Measurements from ENCODE around the gene CSNK1A1. TPM values are rescaled to one million over a fixed set of nuclear protein-coding genes. Genes with fewer than 3 reads are reported as not detected.

CSNK1A1 gene
- polyA plus RNA-seq, 1 donor from 2014 or later = 217 TPM

GRCh38 chr5:149575131-149575530 lies 23.9 kb upstream of the CSNK1A1 start:
- H3K27ac ChIP-seq (ENCODE audit: low read length) = no peak overlapping the region
- H3K4me3 ChIP-seq (ENCODE audit: low read length) = no peak overlapping the region
- no peaks in the 10 kb centered on the region for H3K79me2 ChIP-seq (replicated peaks; ENCODE audit: insufficient read depth, low read length)
- H3K9me2 ChIP-seq (ENCODE audit: insufficient read depth, low read length) = no peaks in the 10 kb centered on the region
- no peaks in the 10 kb centered on the region for H3K36me3 ChIP-seq (ENCODE audit: insufficient read depth, low read length)
- no peak for TF ChIP-seq SMC3 (conservative IDR thresholded peaks at IDR 0.05; ENCODE audit: poor library complexity)
- no peak for TF ChIP-seq EP300 (conservative IDR thresholded peaks at IDR 0.05; ENCODE audit: poor library complexity, severe bottlenecking)
- no peak for TF ChIP-seq RAD21 (conservative IDR thresholded peaks at IDR 0.05)
- TF ChIP-seq REST (IDR thresholded peaks at IDR 0.05; ENCODE audit: borderline replicate concordance) = no peak
- TF ChIP-seq EZH2 (IDR thresholded peaks at IDR 0.05; ENCODE audit: borderline replicate concordance, insufficient read depth, low read length, poor library complexity, severe bottlenecking) = no peak
- no peak for TF ChIP-seq MXI1 (conservative IDR thresholded peaks at IDR 0.05; ENCODE audit: poor library complexity, severe bottlenecking)
- no peak for TF ChIP-seq TAF1 (IDR thresholded peaks at IDR 0.05; ENCODE audit: low read depth)
- TF ChIP-seq POLR2AphosphoS5 (IDR thresholded peaks at IDR 0.05) = no peak
- no peaks in the 10 kb centered on the region for H3K27me3 ChIP-seq (ENCODE audit: insufficient read depth, low read depth, low read length)
- no peak overlapping the region for H3K9ac ChIP-seq (ENCODE audit: low read length)
- H3K9me3 ChIP-seq (ENCODE audit: low read length) = no peaks in the 10 kb centered on the region
- H2AFZ ChIP-seq (ENCODE audit: low read depth, low read length) = no peak overlapping the region
- no peak overlapping the region for H3K4me2 ChIP-seq (ENCODE audit: low read length)
- no peaks in the 10 kb centered on the region for H4K20me1 ChIP-seq (ENCODE audit: insufficient read depth)
- no peaks in the 10 kb centered on the region for H3F3A ChIP-seq (ENCODE audit: insufficient read depth, low read length, poor library complexity, severe bottlenecking)

- Histone ChIP-seq H3K9me2 (ENCODE audit: insufficient read depth, low read length) (no peaks in the 10 kb centered on the region), H4K20me1 (ENCODE audit: insufficient read depth) (no peaks in the 10 kb centered on the region), H3K4me2 (ENCODE audit: low read length) (no peak overlapping the region), H3K9me3 (ENCODE audit: low read length) (no peaks in the 10 kb centered on the region), H2AFZ (ENCODE audit: low read depth, low read length) (no peak overlapping the region), H3K9ac (ENCODE audit: low read length) (no peak overlapping the region), H3K27ac (ENCODE audit: low read length) (no peak overlapping the region), H3F3A (ENCODE audit: insufficient read depth, low read length, poor library complexity, severe bottlenecking) (no peaks in the 10 kb centered on the region), H3K36me3 (ENCODE audit: insufficient read depth, low read length) (no peaks in the 10 kb centered on the region), H3K79me2 (replicated peaks; ENCODE audit: insufficient read depth, low read length) (no peaks in the 10 kb centered on the region), H3K27me3 (ENCODE audit: insufficient read depth, low read depth, low read length) (no peaks in the 10 kb centered on the region), H3K4me3 (ENCODE audit: low read length) (no peak overlapping the region)
- TF ChIP-seq MXI1 (conservative IDR thresholded peaks at IDR 0.05; ENCODE audit: poor library complexity, severe bottlenecking) (no peak), EZH2 (IDR thresholded peaks at IDR 0.05; ENCODE audit: borderline replicate concordance, insufficient read depth, low read length, poor library complexity, severe bottlenecking) (no peak), SMC3 (conservative IDR thresholded peaks at IDR 0.05; ENCODE audit: poor library complexity) (no peak), REST (IDR thresholded peaks at IDR 0.05; ENCODE audit: borderline replicate concordance) (no peak), TAF1 (IDR thresholded peaks at IDR 0.05; ENCODE audit: low read depth) (no peak), RAD21 (conservative IDR thresholded peaks at IDR 0.05) (no peak), EP300 (conservative IDR thresholded peaks at IDR 0.05; ENCODE audit: poor library complexity, severe bottlenecking) (no peak), POLR2AphosphoS5 (IDR thresholded peaks at IDR 0.05) (no peak)
- TF ChIP-seq, protein P1, sequence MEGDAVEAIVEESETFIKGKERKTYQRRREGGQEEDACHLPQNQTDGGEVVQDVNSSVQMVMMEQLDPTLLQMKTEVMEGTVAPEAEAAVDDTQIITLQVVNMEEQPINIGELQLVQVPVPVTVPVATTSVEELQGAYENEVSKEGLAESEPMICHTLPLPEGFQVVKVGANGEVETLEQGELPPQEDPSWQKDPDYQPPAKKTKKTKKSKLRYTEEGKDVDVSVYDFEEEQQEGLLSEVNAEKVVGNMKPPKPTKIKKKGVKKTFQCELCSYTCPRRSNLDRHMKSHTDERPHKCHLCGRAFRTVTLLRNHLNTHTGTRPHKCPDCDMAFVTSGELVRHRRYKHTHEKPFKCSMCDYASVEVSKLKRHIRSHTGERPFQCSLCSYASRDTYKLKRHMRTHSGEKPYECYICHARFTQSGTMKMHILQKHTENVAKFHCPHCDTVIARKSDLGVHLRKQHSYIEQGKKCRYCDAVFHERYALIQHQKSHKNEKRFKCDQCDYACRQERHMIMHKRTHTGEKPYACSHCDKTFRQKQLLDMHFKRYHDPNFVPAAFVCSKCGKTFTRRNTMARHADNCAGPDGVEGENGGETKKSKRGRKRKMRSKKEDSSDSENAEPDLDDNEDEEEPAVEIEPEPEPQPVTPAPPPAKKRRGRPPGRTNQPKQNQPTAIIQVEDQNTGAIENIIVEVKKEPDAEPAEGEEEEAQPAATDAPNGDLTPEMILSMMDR (IDR thresholded peaks at IDR 0.05; ENCODE audit: poor library complexity, severe bottlenecking) = no peak
These were observed 21.5 kb upstream of the CSNK1A1 start for GRCh38 chr5:149572576-149573231.
